HG02678 (cell line): ENCODE measurements around the gene AP3B1.
"Not testable (repeated sequence)": the region's sequence is repeated elsewhere in the genome, so short reads cannot be mapped to it uniquely, and the experiment has no call there.

Experiments
- ATAC-seq: cut with Tn5 transposase; IDR thresholded peaks from one replicate; pipeline ENCODE4 v1.9.1; 2021; ENCODE audit warnings: mild to moderate bottlenecking, moderate library complexity; ENCODE audit not compliant: unreplicated experiment

Gene AP3B1

GRCh38 chr5:78245136-78245535, 49.4 kb downstream of the AP3B1 start:
- no peak for ATAC-seq

GRCh38 chr5:78243639-78244038, 50.9 kb downstream of the AP3B1 start:
- no peak for ATAC-seq

GRCh38 chr5:78243091-78243490, 51.4 kb downstream of the AP3B1 start:
- no peak for ATAC-seq

- no peak for ATAC-seq
These were observed 52.5 kb downstream of the AP3B1 start for GRCh38 chr5:78242001-78242400.

- ATAC-seq: no peak
These were observed 56.6 kb downstream of the AP3B1 start for GRCh38 chr5:78237911-78238310.

- ATAC-seq: no peak
These were observed 58.5 kb downstream of the AP3B1 start for GRCh38 chr5:78236046-78236445.

- ATAC-seq: no peak
These were observed 59.2 kb downstream of the AP3B1 start for GRCh38 chr5:78235289-78235688.

GRCh38 chr5:78234804-78235203, 59.7 kb downstream of the AP3B1 start:
- no peak for ATAC-seq

GRCh38 chr5:78232163-78232562, 62.3 kb downstream of the AP3B1 start:
- no peak for ATAC-seq

- ATAC-seq: no peak
These were observed 70.1 kb downstream of the AP3B1 start for GRCh38 chr5:78224358-78224757.

GRCh38 chr5:78221964-78222451, 72.5 kb downstream of the AP3B1 start:
- ATAC-seq: peak; percentile 98

GRCh38 chr5:78221467-78221866, 73.0 kb downstream of the AP3B1 start:
- ATAC-seq: no peak

- no peak for ATAC-seq
These were observed 78.5 kb downstream of the AP3B1 start for GRCh38 chr5:78215972-78216371.

- no peak for ATAC-seq
These were observed 78.9 kb downstream of the AP3B1 start for GRCh38 chr5:78215565-78215964.

GRCh38 chr5:78213799-78214198, 80.7 kb downstream of the AP3B1 start:
- ATAC-seq: no peak

- ATAC-seq: no peak
These were observed 83.4 kb downstream of the AP3B1 start for GRCh38 chr5:78211052-78211451.

- ATAC-seq: no peak
These were observed 90.3 kb downstream of the AP3B1 start for GRCh38 chr5:78204241-78204640.

- no peak for ATAC-seq
These were observed 90.7 kb downstream of the AP3B1 start for GRCh38 chr5:78203815-78204214.

GRCh38 chr5:78190402-78190801, 104.1 kb downstream of the AP3B1 start:
- no peak for ATAC-seq

- ATAC-seq: not testable (repeated sequence)
These were observed 105.8 kb downstream of the AP3B1 start for GRCh38 chr5:78188681-78189080.

- no peak for ATAC-seq
These were observed 107.3 kb downstream of the AP3B1 start for GRCh38 chr5:78187172-78187571.

- no peak for ATAC-seq
These were observed 111.7 kb downstream of the AP3B1 start for GRCh38 chr5:78182838-78183237.

GRCh38 chr5:78178356-78178755, 116.1 kb downstream of the AP3B1 start:
- ATAC-seq: no peak

- ATAC-seq: not testable (repeated sequence)
These were observed 124.2 kb downstream of the AP3B1 start for GRCh38 chr5:78170335-78170734.
